ENCODE data around the gene IL17RE. TPM values are rescaled to one million over a fixed set of nuclear protein-coding genes. Genes with fewer than 3 reads are reported as not detected.
"Not testable (repeated sequence)": the region's sequence is repeated elsewhere in the genome, so short reads cannot be mapped to it uniquely, and the experiment has no call there.

Gene IL17RE
- polyA plus RNA-seq (0.52 TPM in 1 of 2 replicates, not detected in the other), polyA minus RNA-seq (2.3 TPM in 1 of 2 replicates, not detected in the other)

- H3K4me3 ChIP-seq (ENCODE audit: low read length), result no peak within 1 kb of the TSS
- H3F3A ChIP-seq (ENCODE audit: insufficient read depth, low read length, poor library complexity, severe bottlenecking), result no peaks in the 10 kb centered on the region
- H3K9ac ChIP-seq (ENCODE audit: low read length), result no peak within 1 kb of the TSS
- H3K9me2 ChIP-seq (ENCODE audit: insufficient read depth, low read length), result no peaks in the 10 kb centered on the region
- H3K27ac ChIP-seq (ENCODE audit: low read length), result no peak within 1 kb of the TSS
- no peaks in the 10 kb centered on the region for H3K27me3 ChIP-seq (ENCODE audit: insufficient read depth, low read depth, low read length)
- no peaks in the 10 kb centered on the region for H3K9me3 ChIP-seq (ENCODE audit: low read length)
- H2AFZ ChIP-seq (ENCODE audit: low read depth, low read length), result no peak within 1 kb of the TSS
- no peaks in the 10 kb centered on the region for H3K79me2 ChIP-seq (replicated peaks; ENCODE audit: insufficient read depth, low read length)
- no peaks in the 10 kb centered on the region for H3K36me3 ChIP-seq (ENCODE audit: insufficient read depth, low read length)
- no peaks in the 10 kb centered on the region for H4K20me1 ChIP-seq (ENCODE audit: insufficient read depth)
- TF ChIP-seq, protein P1, sequence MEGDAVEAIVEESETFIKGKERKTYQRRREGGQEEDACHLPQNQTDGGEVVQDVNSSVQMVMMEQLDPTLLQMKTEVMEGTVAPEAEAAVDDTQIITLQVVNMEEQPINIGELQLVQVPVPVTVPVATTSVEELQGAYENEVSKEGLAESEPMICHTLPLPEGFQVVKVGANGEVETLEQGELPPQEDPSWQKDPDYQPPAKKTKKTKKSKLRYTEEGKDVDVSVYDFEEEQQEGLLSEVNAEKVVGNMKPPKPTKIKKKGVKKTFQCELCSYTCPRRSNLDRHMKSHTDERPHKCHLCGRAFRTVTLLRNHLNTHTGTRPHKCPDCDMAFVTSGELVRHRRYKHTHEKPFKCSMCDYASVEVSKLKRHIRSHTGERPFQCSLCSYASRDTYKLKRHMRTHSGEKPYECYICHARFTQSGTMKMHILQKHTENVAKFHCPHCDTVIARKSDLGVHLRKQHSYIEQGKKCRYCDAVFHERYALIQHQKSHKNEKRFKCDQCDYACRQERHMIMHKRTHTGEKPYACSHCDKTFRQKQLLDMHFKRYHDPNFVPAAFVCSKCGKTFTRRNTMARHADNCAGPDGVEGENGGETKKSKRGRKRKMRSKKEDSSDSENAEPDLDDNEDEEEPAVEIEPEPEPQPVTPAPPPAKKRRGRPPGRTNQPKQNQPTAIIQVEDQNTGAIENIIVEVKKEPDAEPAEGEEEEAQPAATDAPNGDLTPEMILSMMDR (IDR thresholded peaks at IDR 0.05; ENCODE audit: poor library complexity, severe bottlenecking), result no peak
- TF ChIP-seq POLR2AphosphoS5 (IDR thresholded peaks at IDR 0.05), result no peak
- H3K4me2 ChIP-seq (ENCODE audit: low read length), result no peak within 1 kb of the TSS
These were observed at the start of gene IL17RE for GRCh38 chr3:9902372-9903237. Gene IL17RE, plus strand, starts transcription at chr3:9902848. Its CDS starts 85 bp downstream, at chr3:9902933.

DNA sequence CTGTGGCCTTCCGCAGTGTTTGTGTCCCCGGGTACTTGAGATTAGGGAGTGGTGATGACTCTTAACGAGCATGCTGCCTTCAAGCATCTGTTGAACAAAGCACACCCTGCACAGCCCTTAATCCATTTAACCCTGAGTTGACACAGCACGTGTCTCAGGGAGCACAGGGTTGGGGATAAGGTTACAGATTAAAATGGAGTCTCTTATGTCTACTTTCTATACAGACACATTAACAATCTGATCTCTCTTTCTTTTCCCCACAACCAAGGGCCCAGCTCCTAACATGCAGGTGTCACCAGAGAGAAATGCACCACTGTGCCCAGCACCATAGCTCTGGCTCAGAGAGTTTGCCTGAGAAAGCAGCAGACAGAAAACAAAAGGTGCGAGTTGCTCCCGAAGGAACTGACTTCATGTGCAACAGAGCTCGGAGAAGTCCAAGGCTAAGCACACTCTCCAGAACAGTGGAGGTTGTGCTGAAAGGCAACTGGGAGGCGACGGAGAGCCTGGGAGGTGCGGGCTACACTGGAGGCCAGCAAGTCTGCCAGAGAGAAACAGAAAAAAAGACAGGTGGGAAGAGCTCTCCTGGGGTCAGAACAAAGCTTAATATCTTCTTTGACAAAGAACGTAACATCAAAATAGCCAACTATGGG lies 48.2 kb upstream of the IL17RE start:
- H3K4me2 ChIP-seq (ENCODE audit: low read length); H3F3A ChIP-seq (ENCODE audit: insufficient read depth, low read length, poor library complexity, severe bottlenecking); H3K9ac ChIP-seq (ENCODE audit: low read length); H3K79me2 ChIP-seq (replicated peaks; ENCODE audit: insufficient read depth, low read length); H4K20me1 ChIP-seq (ENCODE audit: insufficient read depth); H3K9me2 ChIP-seq (ENCODE audit: insufficient read depth, low read length); H3K9me3 ChIP-seq (ENCODE audit: low read length); H3K27ac ChIP-seq (ENCODE audit: low read length); H2AFZ ChIP-seq (ENCODE audit: low read depth, low read length); H3K27me3 ChIP-seq (ENCODE audit: insufficient read depth, low read depth, low read length); H3K4me3 ChIP-seq (ENCODE audit: low read length); H3K36me3 ChIP-seq (ENCODE audit: insufficient read depth, low read length): not testable (repeated sequence)

GRCh38 chr3:9855594-9855993 lies 47.1 kb upstream of the IL17RE start:
- no peaks in the 10 kb centered on the region for H3K9me3 ChIP-seq (ENCODE audit: low read length)
- no peaks in the 10 kb centered on the region for H3K27me3 ChIP-seq (ENCODE audit: insufficient read depth, low read depth, low read length)
- no peaks in the 10 kb centered on the region for H4K20me1 ChIP-seq (ENCODE audit: insufficient read depth)
- H3K4me3 ChIP-seq (ENCODE audit: low read length), result no peak overlapping the region
- H3F3A ChIP-seq (ENCODE audit: insufficient read depth, low read length, poor library complexity, severe bottlenecking), result no peaks in the 10 kb centered on the region
- H3K36me3 ChIP-seq (ENCODE audit: insufficient read depth, low read length), result no peaks in the 10 kb centered on the region
- H3K9me2 ChIP-seq (ENCODE audit: insufficient read depth, low read length), result no peaks in the 10 kb centered on the region
- H3K27ac ChIP-seq (ENCODE audit: low read length), result no peak overlapping the region
- H2AFZ ChIP-seq (ENCODE audit: low read depth, low read length), result no peak overlapping the region
- no peak overlapping the region for H3K9ac ChIP-seq (ENCODE audit: low read length)
- H3K79me2 ChIP-seq (replicated peaks; ENCODE audit: insufficient read depth, low read length), result no peaks in the 10 kb centered on the region
- H3K4me2 ChIP-seq (ENCODE audit: low read length), result no peak overlapping the region
- TF ChIP-seq, protein P2, sequence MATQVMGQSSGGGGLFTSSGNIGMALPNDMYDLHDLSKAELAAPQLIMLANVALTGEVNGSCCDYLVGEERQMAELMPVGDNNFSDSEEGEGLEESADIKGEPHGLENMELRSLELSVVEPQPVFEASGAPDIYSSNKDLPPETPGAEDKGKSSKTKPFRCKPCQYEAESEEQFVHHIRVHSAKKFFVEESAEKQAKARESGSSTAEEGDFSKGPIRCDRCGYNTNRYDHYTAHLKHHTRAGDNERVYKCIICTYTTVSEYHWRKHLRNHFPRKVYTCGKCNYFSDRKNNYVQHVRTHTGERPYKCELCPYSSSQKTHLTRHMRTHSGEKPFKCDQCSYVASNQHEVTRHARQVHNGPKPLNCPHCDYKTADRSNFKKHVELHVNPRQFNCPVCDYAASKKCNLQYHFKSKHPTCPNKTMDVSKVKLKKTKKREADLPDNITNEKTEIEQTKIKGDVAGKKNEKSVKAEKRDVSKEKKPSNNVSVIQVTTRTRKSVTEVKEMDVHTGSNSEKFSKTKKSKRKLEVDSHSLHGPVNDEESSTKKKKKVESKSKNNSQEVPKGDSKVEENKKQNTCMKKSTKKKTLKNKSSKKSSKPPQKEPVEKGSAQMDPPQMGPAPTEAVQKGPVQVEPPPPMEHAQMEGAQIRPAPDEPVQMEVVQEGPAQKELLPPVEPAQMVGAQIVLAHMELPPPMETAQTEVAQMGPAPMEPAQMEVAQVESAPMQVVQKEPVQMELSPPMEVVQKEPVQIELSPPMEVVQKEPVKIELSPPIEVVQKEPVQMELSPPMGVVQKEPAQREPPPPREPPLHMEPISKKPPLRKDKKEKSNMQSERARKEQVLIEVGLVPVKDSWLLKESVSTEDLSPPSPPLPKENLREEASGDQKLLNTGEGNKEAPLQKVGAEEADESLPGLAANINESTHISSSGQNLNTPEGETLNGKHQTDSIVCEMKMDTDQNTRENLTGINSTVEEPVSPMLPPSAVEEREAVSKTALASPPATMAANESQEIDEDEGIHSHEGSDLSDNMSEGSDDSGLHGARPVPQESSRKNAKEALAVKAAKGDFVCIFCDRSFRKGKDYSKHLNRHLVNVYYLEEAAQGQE (IDR thresholded peaks at IDR 0.05; ENCODE audit: borderline replicate concordance), result no peak
- TF ChIP-seq MXI1 (conservative IDR thresholded peaks at IDR 0.05; ENCODE audit: poor library complexity, severe bottlenecking), result no peak
- no peak for TF ChIP-seq SMC3 (conservative IDR thresholded peaks at IDR 0.05; ENCODE audit: poor library complexity)
- no peak for TF ChIP-seq EZH2 (IDR thresholded peaks at IDR 0.05; ENCODE audit: borderline replicate concordance, insufficient read depth, low read length, poor library complexity, severe bottlenecking)
- TF ChIP-seq RAD21 (conservative IDR thresholded peaks at IDR 0.05), result no peak
- TF ChIP-seq TAF1 (IDR thresholded peaks at IDR 0.05; ENCODE audit: low read depth), result no peak
- no peak for TF ChIP-seq EP300 (conservative IDR thresholded peaks at IDR 0.05; ENCODE audit: poor library complexity, severe bottlenecking)
- no peak for TF ChIP-seq POLR2AphosphoS5 (IDR thresholded peaks at IDR 0.05)
- TF ChIP-seq, protein P1 (IDR thresholded peaks at IDR 0.05; ENCODE audit: poor library complexity, severe bottlenecking), result no peak

Measured in neural cell (in vitro differentiated cells).